A673 (cell line): ENCODE results near the gene MRAP2. TPM values are rescaled to one million over a fixed set of nuclear protein-coding genes. Genes with fewer than 3 reads are reported as not detected.

Source experiments
- BruUV-seq: library from RNA; stranded (reverse); fragments of 400-500 nt; replicated peaks from 2 replicates; lab custom pipeline; 2021; lab: Mats Ljungman, UMichigan
- CTCF ChIA-PET: fragments of 300-600 bp; sonication (Branson Sonifier 250); formaldehyde crosslinking; loops from one replicate; lab custom pipeline; 2022; ENCODE audit warnings: antibody characterized with exemption; lab: Charles Lee
- POLR2A ChIA-PET: fragments of 300-600 bp; sonication (Branson Sonifier 250); formaldehyde crosslinking; loops from one replicate; lab custom pipeline; 2022; ENCODE audit warnings: antibody characterized with exemption; ENCODE audit not compliant: low non-redundant PET; lab: Charles Lee
- DNase-seq: peaks from one replicate; pipeline ENCODE4 v3.0.0-alpha.2; 2015; ENCODE audit warnings: low spot score
- H3K27ac ChIP-seq: fragments of 200-600 bp; sonication (generic); 2 replicates; pipeline ENCODE4 v1.5.1; 2016; ENCODE audit warnings: mixed run types, low read depth, mild to moderate bottlenecking, mixed read lengths, antibody characterized with exemption, low read length; ENCODE audit not compliant: poor library complexity, severe bottlenecking
- H3K27me3 ChIP-seq: fragments of 200-600 bp; sonication (generic); replicated peaks from 2 replicates; pipeline ENCODE4 v1.6.1; 2017; ENCODE audit warnings: mixed run types, low read depth, mild to moderate bottlenecking, mixed read lengths, antibody characterized with exemption, low read length; ENCODE audit not compliant: insufficient read depth, poor library complexity
- H3K36me3 ChIP-seq: fragments of 200-600 bp; sonication (generic); 2 replicates; pipeline ENCODE4 v1.6.1; 2016; ENCODE audit warnings: mixed run types, mild to moderate bottlenecking, mixed read lengths, antibody characterized with exemption, low read length; ENCODE audit not compliant: insufficient read depth, poor library complexity, severe bottlenecking
- H3K4me1 ChIP-seq: fragments of 200-600 bp; sonication (generic); 2 replicates; pipeline ENCODE4 v1.6.1; 2017; ENCODE audit warnings: mixed run types, mild to moderate bottlenecking, mixed read lengths, antibody characterized with exemption, low read length; ENCODE audit not compliant: insufficient read depth, poor library complexity, severe bottlenecking
- H3K4me3 ChIP-seq: fragments of 200-600 bp; sonication (generic); 2 replicates; pipeline ENCODE4 v1.5.1; 2016; ENCODE audit warnings: low read depth, mixed run types, mild to moderate bottlenecking, mixed read lengths, low read length; ENCODE audit not compliant: poor library complexity, severe bottlenecking
- H3K9me3 ChIP-seq: fragments of 200-600 bp; sonication (generic); 2 replicates; pipeline ENCODE4 v1.6.1; 2016; ENCODE audit warnings: mixed run types, low read depth, mild to moderate bottlenecking, mixed read lengths, antibody characterized with exemption, low read length; ENCODE audit not compliant: poor library complexity, severe bottlenecking
- EZH2 ChIP-seq: fragments of 200-600 bp; sonication (generic); IDR thresholded peaks from 2 replicates; pipeline ENCODE4 v1.6.1; 2017; ENCODE audit warnings: borderline replicate concordance, low read depth, mild to moderate bottlenecking, mixed read lengths, antibody characterized with exemption, low read length; ENCODE audit not compliant: poor library complexity, severe bottlenecking
- intact Hi-C: fragments of 100-400 bp; cut with micrococcal nuclease; formaldehyde crosslinking; loops from one replicate; pipeline ENCODE4 v1.10.0; 2022; ENCODE audit not compliant: unreplicated experiment
- total RNA-seq: library from RNA; stranded (reverse); gene quantifications from 2 replicates; pipeline ENCODE4 v1.2.3, GENCODE V29; 2021
- TF ChIP-seq, protein P1 (sequence below): fragments of 300-800, 200-600 bp; sonication (generic); conservative IDR thresholded peaks from 2 replicates; pipeline ENCODE4 v1.5.1; 2017; ENCODE audit warnings: low read depth, mild to moderate bottlenecking, antibody characterized with exemption, low read length, moderate library complexity, mixed read lengths

The MRAP2 gene
- total RNA-seq, 1 experiment from 2014 or later, result 0.34 TPM

DNA sequence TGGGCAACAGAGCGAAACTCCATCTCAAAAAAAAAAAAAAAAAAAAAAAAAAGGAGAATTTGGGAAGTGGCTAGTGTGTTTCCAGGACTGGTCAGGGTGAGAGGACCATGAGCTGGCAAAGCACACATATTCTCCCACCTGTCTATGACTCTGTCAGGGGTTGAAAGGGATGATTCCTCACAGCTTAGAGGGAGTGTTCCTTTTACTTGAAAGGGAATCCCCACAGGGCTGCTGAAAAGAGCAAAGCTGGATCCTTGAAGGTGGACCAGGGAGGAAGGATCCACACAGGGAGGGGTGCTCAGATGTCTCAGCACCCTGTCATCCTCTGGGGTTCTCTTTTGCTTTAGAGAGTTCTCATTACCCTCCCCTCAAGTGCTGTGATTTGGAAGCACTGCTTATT lies 13.2 kb downstream of the MRAP2 start:
- H3K27ac ChIP-seq, result no peak overlapping the region

DNA sequence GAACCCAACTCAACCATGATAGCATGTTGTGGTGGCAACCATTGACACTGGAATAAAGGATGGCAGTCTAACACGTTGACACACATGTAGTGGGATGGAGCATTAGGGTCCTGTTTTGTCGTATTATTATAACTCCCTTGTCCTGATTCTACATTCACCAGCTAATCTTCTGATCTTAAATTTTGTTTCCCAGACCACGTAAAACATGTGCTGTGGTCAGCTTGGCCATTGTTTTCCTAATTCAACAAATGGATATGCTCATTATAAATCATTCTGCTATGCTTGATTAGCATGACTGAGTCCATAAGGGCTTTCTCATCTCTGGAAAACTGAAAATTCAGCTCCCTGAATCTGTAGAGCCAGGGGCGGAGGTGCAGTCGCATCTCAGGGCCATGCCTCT lies 15.0 kb downstream of the MRAP2 start:
- POLR2A ChIA-PET, result no interaction called here
- CTCF ChIA-PET, result no interaction called here
- BruUV-seq, result no TSS peak

More for the DNA sequence above, 13.2 kb downstream of the MRAP2 start:
- no peak for TF ChIP-seq EZH2
- TF ChIP-seq, protein P1, sequence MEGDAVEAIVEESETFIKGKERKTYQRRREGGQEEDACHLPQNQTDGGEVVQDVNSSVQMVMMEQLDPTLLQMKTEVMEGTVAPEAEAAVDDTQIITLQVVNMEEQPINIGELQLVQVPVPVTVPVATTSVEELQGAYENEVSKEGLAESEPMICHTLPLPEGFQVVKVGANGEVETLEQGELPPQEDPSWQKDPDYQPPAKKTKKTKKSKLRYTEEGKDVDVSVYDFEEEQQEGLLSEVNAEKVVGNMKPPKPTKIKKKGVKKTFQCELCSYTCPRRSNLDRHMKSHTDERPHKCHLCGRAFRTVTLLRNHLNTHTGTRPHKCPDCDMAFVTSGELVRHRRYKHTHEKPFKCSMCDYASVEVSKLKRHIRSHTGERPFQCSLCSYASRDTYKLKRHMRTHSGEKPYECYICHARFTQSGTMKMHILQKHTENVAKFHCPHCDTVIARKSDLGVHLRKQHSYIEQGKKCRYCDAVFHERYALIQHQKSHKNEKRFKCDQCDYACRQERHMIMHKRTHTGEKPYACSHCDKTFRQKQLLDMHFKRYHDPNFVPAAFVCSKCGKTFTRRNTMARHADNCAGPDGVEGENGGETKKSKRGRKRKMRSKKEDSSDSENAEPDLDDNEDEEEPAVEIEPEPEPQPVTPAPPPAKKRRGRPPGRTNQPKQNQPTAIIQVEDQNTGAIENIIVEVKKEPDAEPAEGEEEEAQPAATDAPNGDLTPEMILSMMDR, result no peak
- H3K4me3 ChIP-seq, result no peak overlapping the region
- intact Hi-C loops, result no loop called here
- DNase-seq, result no peak
- peaks cover 7% of the 10 kb centered on the region for H3K4me1 ChIP-seq
- no peaks in the 10 kb centered on the region for H3K36me3 ChIP-seq
- POLR2A ChIA-PET, result interaction anchor here (0.7 kb wide), 2 partner anchors 11 to 28 kb away, joined by 5 to 10 read pairs; no protein-coding TSS in a partner anchor
- no TSS peak for BruUV-seq
- no peaks in the 10 kb centered on the region for H3K9me3 ChIP-seq
- H3K27me3 ChIP-seq, result no peaks in the 10 kb centered on the region
- CTCF ChIA-PET, result no interaction called here

DNA sequence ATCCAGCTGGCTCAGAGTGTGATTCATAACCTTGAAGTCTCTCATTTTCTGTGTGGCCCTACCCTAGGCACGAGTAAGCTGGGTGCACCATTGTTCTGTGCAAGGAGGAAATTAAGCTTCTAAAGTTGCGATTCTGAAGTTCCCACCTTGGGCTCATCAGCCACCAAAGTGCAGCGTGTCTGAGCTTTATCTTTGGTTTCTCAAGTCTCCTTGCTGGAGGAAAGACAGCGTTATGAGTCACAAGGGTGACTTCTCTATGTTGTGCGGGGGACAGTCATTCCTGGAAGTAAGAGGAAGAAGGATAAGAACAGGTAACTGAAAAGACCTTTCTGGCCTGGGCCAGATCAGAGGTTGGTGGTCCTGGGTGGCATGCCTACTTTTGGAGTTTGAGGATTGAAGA lies 16.8 kb downstream of the MRAP2 start:
- TF ChIP-seq, protein P1, result no peak
- no peak for TF ChIP-seq EZH2
- Histone ChIP-seq H3K4me3 (no peak overlapping the region), H3K9me3 (no peaks in the 10 kb centered on the region), H3K36me3 (no peaks in the 10 kb centered on the region), H3K27me3 (no peaks in the 10 kb centered on the region), H3K27ac (no peak overlapping the region), H3K4me1 (peaks cover 24% of the 10 kb centered on the region)
- POLR2A ChIA-PET, result no interaction called here
- CTCF ChIA-PET, result no interaction called here
- DNase-seq, result no peak
- intact Hi-C loops, result loop anchor here (5.0 kb wide), 1 partner anchor 172 kb away; no protein-coding TSS in a partner anchor
- BruUV-seq, result no TSS peak

More for the DNA sequence above, 15.0 kb downstream of the MRAP2 start:
- intact Hi-C loops, result no loop called here
- TF ChIP-seq, protein P1, result no peak
- TF ChIP-seq EZH2, result no peak
- Histone ChIP-seq H3K27me3 (no peaks in the 10 kb centered on the region), H3K27ac (no peak overlapping the region), H3K36me3 (no peaks in the 10 kb centered on the region), H3K9me3 (no peaks in the 10 kb centered on the region), H3K4me3 (no peak overlapping the region), H3K4me1 (peaks cover 24% of the 10 kb centered on the region)
- DNase-seq, result no peak
